Jurkat, Clone E6-1 (cell line): Measurements from ENCODE around the gene FBXW12. TPM values are rescaled to one million over a fixed set of nuclear protein-coding genes. Genes with fewer than 3 reads are reported as not detected.
"Not testable (repeated sequence)": the region's sequence is repeated elsewhere in the genome, so short reads cannot be mapped to it uniquely, and the experiment has no call there.

Experiments
- DNase-seq: peaks from one replicate; pipeline ENCODE4 v3.0.0-alpha.2; 2011; ENCODE audit warnings: low read depth, low spot score
- H3K4me3 ChIP-seq: 2 replicates; pipeline ENCODE4 v1.5.1; 2011; ENCODE audit warnings: mild to moderate bottlenecking, low read length, control low read depth, moderate library complexity
- polyA plus RNA-seq: library from polyadenylated mRNA; unstranded; fragments of >200 nt; gene quantifications from one replicate; pipeline ENCODE4 v1.2.1, GENCODE V29; 2012; ENCODE audit warnings: missing spikeins; ENCODE audit not compliant: insufficient read length, insufficient read depth

Gene FBXW12, protein sequence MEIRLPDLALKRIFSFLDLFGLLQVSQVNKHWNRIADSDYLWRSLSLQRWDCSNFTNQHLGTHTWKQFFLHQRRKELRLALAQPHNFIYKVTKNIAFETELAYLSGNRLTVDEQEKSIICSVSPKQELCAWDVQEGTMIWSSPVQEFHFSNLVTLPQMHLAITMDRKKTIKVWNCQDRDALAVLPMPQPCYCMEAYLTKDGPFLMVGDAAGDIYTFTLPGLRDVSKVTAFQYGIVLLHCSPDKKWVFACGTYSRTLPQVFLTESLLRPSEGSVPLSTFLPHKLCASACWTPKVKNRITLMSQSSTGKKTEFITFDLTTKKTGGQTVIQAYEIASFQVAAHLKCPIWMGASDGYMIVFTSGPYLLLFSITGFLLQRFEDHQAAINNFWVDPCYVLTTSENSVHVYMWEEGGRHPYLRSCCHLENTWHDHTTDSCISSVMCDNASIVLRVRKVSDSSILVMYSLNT
- not detected for polyA plus RNA-seq

DNA sequence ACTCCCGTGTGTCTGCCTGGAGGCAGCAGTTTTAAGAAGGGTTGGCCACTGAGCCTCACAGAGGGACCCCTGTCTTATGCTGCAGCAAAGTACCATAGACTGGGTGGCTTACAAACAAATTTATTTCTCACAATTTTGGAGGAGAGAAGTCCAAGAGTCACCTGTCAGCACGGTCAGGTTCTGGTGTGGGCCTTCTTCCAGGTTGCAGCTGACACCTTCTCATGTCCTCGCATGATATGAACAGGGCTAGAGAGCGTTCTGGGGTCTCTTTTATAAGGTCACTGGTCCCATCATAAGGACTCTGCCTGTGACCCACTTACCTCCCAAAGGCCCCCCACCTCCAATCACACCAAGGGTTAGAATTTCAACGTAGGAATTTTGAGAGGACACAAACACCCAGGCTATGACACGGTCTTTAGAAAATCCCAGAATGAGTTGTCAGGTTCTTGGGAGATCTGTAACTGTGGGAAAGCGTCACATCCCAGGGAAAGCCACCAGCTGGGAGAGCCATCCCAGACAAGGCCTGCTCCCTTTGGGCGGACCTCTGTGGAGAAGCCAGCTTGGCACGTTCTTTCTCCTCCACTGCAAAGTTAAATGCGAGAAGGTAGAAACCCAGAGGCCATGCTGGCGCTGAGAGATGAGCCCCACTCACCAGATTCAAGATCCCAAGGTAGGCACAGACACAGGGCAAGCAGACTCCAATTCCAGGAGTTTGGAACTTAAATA is at the start of gene FBXW12:
Gene FBXW12 (plus strand): TSS at position 569 of the 726 bp plus-strand sequence. CDS start 549 bp downstream, outside the sequence.
- H3K4me3 ChIP-seq: no peak within 1 kb of the TSS
- no peak for DNase-seq

DNA sequence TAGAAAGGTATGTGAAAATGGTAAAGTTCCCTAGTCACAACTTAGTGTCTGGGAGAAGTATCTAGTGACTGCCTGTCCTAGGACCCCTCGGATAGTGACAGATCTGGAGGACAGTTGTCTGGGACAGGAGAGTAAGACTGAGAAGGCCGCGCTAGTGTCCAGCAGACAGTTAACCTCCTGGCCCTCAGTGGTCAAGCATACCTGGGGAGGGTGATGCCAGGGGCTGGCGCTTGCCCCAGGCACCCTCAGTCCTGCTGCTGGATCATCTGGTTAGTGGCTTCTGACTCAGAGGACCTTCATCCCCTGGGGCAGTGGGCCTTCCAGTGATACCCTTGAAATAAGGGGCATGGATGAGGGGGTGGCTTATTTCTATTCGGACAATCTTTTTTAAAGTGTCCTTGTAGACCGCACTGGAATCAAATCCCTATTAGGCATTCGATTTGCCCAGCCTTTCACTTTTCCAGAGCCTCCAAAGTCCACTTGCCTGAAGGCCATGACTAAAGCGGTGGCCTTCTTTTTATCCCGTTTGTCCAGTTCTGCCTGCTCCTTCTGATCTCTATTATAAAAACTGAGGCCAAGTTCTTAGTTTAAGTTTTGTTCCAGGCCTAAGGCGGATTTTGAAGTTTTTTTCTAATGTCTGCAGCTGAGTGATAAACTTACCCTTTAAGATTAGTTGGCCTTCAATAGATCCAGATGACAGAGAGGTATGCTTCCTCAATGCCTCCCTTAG is 40.1 kb upstream of the FBXW12 start:
- DNase-seq, H3K4me3 ChIP-seq: not testable (repeated sequence)

DNA sequence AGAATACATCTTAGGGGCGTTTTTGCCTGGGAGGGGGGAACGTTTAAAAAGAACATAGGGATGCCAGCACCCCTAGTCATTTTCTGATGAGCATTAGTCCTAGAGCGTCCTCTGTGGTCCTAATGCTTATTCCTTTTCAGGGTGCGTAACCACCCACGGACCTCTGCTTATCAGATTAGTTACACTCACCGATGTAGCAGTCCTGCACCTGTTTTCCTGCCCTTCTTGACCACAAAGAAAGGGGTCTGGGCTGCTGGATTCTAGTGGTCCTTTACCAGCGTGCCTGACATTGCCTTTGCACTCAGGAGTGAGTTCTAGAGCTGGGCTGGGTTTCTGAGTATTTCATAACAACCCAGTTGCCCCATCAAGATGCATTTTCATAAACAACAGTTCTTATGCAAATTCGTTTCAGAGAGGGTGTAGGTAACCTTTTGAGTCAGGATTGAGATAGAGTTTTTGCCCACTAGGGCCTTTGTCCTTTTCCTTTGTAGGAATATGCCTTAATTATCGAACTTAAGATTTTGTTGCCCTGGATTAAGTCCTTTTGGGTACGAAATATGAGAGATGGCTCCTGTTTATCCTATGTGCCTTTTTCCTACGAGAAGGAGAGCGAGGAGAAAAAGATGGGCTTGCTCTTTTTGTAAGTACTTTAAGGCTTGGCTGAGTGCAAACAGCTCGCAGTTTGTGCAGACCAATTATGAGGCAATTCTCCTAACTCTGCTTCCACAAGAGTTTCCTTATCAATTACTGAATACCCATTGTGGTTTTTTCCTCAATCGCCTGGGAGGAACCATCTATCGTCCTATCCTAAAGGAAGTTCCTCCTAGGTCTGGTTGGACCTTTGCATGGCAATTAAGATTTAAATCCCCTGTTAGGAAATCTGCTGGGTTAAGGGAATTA is 38.4 kb upstream of the FBXW12 start, which contains the start of gene SPINK8:
Gene SPINK8 (minus strand): TSS at position 316 of the 900 bp plus-strand sequence. CDS start 5,320 bp downstream, outside the sequence.
- not testable (repeated sequence) for DNase-seq, H3K4me3 ChIP-seq

DNA sequence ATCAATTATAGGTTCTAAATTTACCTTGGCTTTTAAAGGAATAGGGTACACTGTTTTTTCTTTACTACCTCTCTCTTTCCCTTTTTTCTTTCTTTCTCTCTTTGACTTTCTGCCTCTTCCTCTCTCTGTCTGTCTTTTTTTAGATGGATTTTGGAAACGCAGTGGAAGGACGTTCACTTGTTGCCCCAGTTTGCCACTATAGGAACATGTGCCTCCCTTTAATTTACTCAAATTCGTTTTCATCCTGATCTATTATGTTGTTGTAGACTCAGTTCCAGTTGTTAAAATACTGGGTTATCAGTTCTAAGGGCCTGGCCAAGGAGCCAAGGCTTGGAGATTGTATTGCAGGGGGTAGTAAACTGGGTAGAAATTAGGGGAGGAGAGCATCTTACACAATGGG is 37.4 kb upstream of the FBXW12 start:
- DNase-seq: no peak
- H3K4me3 ChIP-seq: no peak overlapping the region

DNA sequence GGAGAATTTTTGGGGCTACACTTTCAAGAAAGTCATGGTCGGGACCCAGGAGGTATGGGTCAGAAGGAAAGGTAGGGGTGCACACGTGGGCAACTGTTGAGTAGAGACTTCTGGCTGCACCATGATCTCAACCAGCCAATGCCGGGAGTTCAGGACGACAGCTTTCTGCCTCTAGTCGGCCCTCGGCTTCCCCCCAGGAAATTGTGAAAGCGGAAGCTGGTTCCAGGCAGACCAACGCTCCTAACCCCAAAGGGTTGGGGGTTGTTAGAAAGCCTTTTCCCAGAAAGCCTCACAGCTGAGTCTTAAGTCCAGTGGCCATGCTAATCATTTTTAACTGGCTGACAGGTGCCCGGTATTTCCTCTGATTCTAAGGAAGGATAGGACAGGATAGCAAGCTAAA is 36.7 kb upstream of the FBXW12 start:
- H3K4me3 ChIP-seq, DNase-seq: not testable (repeated sequence)

DNA sequence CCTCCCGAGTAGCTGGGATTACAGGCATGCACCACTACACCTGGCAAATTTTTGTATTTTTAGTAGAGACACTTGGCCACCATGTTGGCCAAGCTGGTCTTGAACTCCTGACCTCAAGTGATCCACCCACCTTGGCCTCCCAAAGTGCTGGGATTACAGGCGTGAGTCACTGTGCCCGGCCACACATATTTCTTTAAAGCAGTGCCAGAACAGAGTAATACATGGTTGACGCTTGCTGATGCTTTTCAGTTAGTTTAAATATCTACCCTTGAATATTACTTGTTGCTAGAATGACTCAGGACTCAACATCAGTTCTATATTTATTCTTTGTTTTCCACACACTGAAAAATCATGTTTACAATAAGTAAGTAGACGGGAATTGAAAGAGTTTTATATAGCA is 34.5 kb upstream of the FBXW12 start:
- not testable (repeated sequence) for DNase-seq, H3K4me3 ChIP-seq

DNA sequence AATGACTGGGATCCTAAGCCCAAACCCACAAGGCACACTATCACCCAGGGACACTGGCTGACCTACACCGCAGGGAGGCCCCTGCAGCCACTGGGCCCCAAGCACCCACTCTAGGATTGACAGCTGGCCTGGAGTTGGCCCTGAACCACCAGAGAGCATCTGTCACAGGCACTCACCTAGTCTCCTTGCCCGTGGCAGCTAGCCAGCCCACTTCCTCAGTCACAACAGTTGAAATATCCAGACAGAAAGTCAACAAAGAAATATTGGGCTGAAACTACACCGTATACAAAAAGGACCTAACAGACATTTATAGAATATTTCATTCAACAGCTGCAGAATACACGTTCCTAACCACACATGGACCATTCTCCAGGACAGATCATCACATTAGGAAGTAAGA is 33.4 kb upstream of the FBXW12 start:
- peak; percentile 36 for DNase-seq
- H3K4me3 ChIP-seq: no peak overlapping the region

DNA sequence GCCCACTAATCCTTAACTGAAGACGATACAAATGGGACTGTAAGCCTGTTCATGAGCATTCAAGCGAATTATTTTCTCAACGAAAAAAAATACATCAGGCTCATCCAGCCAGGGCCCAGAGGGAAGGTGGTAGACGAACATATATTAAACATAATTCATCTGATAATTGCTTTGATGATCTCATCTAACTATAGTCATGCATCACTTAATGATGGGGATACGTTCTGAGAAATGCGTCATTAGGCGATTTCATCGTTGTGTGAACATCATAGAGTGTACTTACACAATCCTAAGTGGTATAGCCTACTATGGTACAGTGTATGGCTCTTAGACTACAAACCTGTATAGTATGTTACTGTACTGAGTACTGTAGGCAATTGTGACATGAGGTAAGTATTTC is 28.6 kb upstream of the FBXW12 start:
- DNase-seq: no peak
- H3K4me3 ChIP-seq: no peak overlapping the region

DNA sequence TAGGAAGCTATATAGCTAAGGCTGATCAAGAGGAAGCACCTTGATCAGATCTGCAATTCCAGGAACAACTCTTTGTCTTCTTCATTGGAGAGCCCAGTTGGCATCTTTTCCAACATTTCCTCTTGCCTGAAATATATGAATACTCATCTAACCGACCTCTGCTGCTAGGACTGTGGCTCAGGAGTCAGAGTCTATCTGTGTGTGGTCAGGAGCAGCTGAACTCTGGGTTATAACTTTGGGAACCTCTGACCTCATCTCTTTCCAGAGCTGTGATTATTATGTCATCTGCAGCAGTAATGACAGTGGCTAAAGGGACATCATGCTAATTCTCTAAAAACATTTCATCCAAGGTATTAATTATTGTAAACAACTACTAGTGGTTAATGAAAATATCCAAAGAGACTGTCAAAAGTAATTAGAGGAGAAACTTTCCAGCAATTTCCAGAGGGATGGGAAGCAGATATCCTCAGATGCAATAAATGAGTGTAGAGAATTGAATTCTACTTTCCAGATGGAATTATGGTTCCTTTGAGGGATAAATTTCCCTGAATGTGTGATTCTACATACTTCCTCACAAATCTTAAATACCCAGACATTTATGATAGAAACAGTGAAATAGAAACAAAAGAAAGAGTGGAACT is 27.0 kb upstream of the FBXW12 start:
- DNase-seq: no peak
- no peak overlapping the region for H3K4me3 ChIP-seq

DNA sequence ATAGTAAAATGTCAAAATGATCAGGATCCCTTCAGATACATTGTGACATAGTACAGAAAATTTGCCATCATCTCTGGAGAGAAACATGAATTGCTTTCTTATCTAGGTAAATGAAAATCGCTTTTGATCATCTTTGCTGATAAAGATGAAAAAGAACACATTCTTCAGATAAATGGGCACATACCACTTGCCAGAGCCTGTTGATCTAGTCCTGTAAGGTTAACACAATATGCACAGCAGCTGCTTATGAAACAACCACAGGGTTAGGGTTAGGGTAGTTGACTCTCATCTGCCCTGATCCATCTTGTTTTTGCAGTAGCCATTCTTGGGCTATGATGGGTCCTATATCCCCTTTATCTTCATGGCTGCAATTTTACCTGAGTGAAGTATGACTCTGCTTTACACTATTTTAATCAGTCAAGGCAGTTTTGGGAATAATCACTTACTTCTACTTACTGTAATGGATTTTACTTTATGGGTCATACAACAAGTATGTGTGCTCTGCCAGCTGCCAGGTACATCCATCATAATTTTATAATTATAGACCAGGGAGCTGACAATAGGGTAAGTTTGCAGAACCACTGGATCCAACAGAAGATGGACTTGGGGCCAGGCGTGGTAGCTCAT is 26.0 kb upstream of the FBXW12 start:
- H3K4me3 ChIP-seq: no peak overlapping the region
- DNase-seq: peak; percentile 58

DNA sequence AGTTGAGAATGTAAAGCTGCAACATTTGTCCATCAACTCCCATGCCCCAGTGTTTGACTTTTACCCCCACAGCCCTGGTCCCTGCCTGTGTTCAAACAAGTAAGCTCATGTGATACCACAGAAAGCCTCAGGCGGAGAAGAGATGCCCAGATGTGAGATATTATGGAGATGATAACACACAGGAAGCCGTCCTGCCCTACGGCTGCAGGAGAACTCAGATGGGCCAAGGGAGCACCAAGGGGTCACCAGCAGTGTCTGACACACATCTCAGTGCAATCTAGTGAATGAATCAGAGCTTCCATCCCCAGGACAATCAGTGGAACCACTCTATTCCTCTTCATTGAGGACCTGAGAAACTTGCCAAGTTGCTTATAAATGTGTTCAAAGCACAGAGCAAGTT is 24.5 kb upstream of the FBXW12 start:
- DNase-seq: no peak
- no peak overlapping the region for H3K4me3 ChIP-seq

DNA sequence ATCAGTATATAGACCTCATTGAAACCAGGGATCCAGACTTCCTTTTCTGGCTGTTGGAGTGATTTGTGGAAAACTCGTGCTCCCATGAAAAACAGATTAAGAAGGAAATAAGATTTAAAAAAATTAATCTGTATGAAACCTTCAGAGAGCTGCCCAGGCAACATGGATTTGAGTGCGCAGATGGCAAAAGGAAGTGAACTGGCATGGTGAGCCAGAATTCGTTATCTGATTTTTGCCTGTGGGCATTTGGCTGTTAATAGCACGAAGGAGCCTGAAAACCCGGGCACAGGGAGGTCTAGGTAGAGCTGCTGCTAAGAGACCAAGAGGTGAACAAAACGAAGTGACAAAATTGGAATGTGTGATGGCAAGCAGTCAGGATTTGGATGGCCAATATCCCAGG is 19.5 kb upstream of the FBXW12 start:
- no peak overlapping the region for H3K4me3 ChIP-seq
- no peak for DNase-seq

DNA sequence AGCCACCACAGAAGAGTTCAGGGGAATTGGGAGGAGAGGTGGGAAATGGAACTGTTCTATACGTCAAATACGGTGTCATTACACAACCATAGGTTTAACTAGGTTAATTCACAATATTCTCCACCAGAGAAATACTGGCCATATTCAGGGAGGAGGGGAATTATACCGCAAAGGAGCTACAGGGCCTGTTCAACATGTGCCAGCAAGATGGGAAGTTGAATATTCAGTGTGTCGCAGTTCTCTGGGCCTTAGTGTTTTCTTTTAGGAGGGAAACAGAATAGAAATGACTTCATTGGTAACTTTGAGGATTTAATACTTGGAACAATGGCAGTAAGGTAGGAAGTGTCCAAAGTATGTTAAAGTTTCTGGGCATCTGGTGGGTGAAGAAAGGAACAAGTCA is 18.0 kb upstream of the FBXW12 start:
- no peak for DNase-seq

DNA sequence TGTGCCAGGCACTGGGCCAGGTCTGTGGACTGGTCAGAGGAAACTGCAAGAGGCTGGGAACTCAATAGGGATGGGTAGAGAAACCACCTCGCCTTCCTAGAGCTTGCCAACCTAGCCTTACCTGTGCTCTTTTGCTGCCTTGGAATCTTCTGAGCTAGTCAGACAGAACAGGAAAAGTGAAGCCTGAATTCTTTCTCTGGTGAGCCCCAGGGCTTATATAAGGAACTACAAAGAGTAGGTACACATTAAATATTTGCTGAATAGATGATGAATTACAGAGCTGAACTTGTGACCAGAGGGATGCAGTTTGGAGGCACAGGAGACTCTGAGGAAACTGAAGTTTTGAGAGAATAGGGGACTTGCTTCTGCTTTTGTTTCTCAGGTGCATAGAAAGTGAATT is 15.6 kb upstream of the FBXW12 start:
- no peak for DNase-seq
- no peak overlapping the region for H3K4me3 ChIP-seq

More for the DNA sequence above, 18.0 kb upstream of the FBXW12 start:
- no peak overlapping the region for H3K4me3 ChIP-seq

DNA sequence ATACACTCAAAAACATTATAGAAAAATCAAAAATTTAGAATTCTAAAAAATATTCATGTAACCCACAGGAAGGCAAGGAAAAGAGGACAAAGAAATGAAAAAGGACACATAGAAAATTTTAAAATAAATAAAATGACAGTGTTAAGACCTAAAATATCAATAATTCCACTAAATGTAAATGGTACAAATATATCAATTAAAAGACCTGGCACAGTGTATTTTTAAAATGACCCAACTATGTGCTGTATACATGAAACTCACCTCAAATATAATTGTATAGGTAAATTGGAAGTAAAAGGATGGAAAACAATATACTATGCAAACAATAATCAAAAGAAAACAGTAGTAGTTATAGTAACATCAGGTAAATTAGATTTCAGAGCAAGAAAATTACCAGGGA is 10.1 kb upstream of the FBXW12 start:
- H3K4me3 ChIP-seq: no peak overlapping the region
- no peak for DNase-seq

DNA sequence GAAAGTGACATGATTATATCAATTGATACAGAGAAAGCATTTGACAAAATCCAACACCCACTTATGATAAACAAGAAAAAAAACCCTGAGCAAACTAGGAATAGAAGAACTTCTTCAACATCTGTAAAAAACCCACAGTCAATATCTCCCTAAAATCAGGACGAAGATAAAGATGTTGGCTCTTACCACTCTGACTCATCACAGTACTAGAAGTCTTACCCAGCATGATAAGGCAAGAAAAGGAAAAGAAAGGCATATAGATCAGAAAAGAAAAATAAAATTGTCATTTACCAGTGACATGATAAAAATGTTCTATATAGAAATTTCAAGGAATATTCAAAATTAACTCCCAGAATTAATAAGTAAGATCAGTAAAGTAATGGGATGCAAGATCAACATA is 7.2 kb upstream of the FBXW12 start:
- H3K4me3 ChIP-seq: no peak overlapping the region
- no peak for DNase-seq

DNA sequence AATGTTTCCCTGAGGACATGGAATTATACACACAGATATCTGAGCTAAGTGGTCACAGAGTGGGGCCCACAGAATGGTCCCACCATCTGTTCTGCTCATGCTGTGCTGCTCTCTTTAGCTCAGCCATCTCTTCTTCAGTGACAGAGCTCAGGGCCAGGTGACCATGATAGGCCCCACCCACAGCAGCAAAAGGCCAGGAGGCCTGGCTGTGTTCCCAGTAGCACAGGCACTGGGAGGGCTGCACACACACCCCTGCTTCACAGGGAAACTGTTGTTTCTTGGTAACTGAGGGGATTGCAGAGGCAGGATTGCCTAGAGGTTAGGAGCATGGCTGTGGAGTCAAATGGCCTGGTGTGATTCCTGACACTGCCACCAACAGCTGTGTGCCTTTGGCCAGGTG is 4.8 kb upstream of the FBXW12 start:
- H3K4me3 ChIP-seq: no peak overlapping the region
- no peak for DNase-seq
